ENCODE results near the gene ANKFY1.
A peak's percentile ranks its signal among the peaks of the same experiment; 100 is the strongest.

The ANKFY1 gene

DNA sequence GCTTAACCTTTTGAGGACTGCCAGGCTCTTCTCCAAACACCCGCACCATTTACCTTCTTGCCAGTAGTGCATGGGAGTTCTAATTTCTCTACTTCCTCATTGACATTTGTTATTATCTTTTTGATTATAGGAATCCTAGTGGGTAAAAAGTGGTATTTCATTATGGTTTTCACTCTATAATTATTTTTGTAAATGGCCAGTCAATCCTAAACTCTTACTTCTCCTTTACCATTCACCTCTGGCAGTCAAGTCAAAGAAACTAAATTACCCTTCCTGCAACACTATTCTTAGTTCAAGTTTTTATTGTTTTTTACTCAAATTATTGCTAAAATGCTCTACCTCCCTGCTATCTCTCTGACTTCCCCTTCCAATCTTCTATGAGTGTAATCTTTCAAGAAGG lies 29.8 kb upstream of the ANKFY1 start:
- H3K9ac ChIP-seq (ENCODE audit: low read depth in 1 of 2, low read length in 2 of 2) = no peak overlapping the region
- H3K4me3 ChIP-seq (ENCODE audit: low read length in 2 of 2) = no peak overlapping the region
- H3K4me1 ChIP-seq (ENCODE audit: control insufficient read depth in 2 of 2, insufficient read depth in 2 of 2, low read length in 2 of 2) = peaks cover 0 to 1% of the 10 kb centered on the region in 2 donors
- no peak overlapping the region for H3K27ac ChIP-seq (ENCODE audit: low read depth in 2 of 2, low read length in 2 of 2)
- no peaks in the 10 kb centered on the region for H3K27me3 ChIP-seq (ENCODE audit: control insufficient read depth in 2 of 2, insufficient read depth in 2 of 2, low read length in 2 of 2)
- peaks cover 7 to 10% of the 10 kb centered on the region in 2 donors for H3K36me3 ChIP-seq (ENCODE audit: control insufficient read depth in 2 of 2, insufficient read depth in 2 of 2, low read length in 2 of 2)
- H3K9me3 ChIP-seq (ENCODE audit: control insufficient read depth in 2 of 2, low read length in 2 of 2) = no peaks in the 10 kb centered on the region

DNA sequence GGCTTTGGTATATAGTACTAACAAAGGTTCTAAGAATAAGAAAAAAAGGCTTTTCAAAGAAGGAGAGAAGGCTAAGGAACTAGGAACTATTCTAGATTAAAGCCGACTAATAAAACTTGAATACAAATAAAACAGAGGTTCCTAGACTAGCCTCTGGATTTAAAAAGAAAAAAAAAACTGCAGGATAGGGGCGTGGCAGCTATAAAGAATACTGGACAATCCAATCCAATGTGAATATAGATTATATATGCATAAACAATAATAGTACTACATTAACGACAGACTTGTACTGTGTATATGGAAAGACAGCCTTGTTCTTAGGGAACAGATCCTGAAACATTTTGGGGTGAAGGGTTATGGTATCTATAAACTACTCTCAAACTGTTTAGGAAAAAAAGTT lies 23.9 kb upstream of the ANKFY1 start:
- Histone ChIP-seq H3K27me3 (ENCODE audit: control insufficient read depth in 2 of 2, insufficient read depth in 2 of 2, low read length in 2 of 2) (no peaks in the 10 kb centered on the region), H3K27ac (ENCODE audit: low read depth in 2 of 2, low read length in 2 of 2) (peak overlapping the region in 1 of 2 donors; percentile 55), H3K9me3 (ENCODE audit: control insufficient read depth in 2 of 2, low read length in 2 of 2) (no peaks in the 10 kb centered on the region), H3K36me3 (ENCODE audit: control insufficient read depth in 2 of 2, insufficient read depth in 2 of 2, low read length in 2 of 2) (peaks cover 0 to 8% of the 10 kb centered on the region in 2 donors), H3K4me1 (ENCODE audit: control insufficient read depth in 2 of 2, insufficient read depth in 2 of 2, low read length in 2 of 2) (peaks cover 0 to 5% of the 10 kb centered on the region in 2 donors), H3K4me3 (ENCODE audit: low read length in 2 of 2) (no peak overlapping the region), H3K9ac (ENCODE audit: low read depth in 1 of 2, low read length in 2 of 2) (no peak overlapping the region)

DNA sequence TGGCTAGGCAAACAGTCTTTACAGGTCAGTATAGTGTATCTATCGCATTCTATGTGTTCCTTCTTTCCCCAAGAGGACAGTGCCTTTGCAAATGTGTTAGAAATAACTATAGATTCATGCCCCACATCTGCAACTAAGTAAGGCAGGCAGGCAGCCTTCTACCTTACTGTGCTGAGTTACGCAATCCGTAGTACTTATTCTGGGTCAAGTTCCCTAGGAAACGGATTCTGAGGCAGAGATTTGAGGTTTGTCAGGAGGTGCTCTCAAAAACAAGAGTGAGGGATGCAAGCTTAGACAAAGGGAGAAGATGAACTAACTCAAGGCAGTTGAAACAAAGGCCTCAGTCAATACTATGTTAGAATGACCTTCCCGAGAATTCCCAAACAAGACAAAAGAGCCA lies 12.7 kb upstream of the ANKFY1 start:
- Histone ChIP-seq H3K36me3 (ENCODE audit: control insufficient read depth in 2 of 2, insufficient read depth in 2 of 2, low read length in 2 of 2) (peaks cover 12 to 28% of the 10 kb centered on the region in 2 donors), H3K4me1 (ENCODE audit: control insufficient read depth in 2 of 2, insufficient read depth in 2 of 2, low read length in 2 of 2) (no peaks in the 10 kb centered on the region), H3K27me3 (ENCODE audit: control insufficient read depth in 2 of 2, insufficient read depth in 2 of 2, low read length in 2 of 2) (no peaks in the 10 kb centered on the region), H3K27ac (ENCODE audit: low read depth in 2 of 2, low read length in 2 of 2) (no peak overlapping the region), H3K9me3 (ENCODE audit: control insufficient read depth in 2 of 2, low read length in 2 of 2) (no peaks in the 10 kb centered on the region), H3K9ac (ENCODE audit: low read depth in 1 of 2, low read length in 2 of 2) (no peak overlapping the region), H3K4me3 (ENCODE audit: low read length in 2 of 2) (no peak overlapping the region)

DNA sequence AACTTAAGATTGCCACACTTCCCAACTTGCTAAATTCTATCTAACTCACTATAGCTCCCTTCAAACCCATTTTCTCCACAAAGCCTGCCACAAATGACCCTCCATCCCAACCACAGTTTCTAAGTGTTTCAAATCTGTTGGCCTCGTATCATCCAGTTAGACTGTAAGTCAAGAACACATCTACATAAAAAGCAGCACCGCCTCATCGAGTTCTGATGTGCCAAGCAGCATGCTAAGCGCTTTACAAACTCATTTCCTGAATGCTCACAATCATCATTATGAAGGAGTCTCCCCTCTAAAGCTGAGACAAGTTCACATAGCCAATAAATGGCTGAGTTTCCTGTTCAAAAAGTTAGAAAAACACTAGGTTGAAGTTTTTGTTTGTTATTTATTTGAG lies 9.2 kb upstream of the ANKFY1 start:
- no peaks in the 10 kb centered on the region for H3K27me3 ChIP-seq (ENCODE audit: control insufficient read depth in 2 of 2, insufficient read depth in 2 of 2, low read length in 2 of 2)
- H3K27ac ChIP-seq (ENCODE audit: low read depth in 2 of 2, low read length in 2 of 2) = no peak overlapping the region
- H3K4me1 ChIP-seq (ENCODE audit: control insufficient read depth in 2 of 2, insufficient read depth in 2 of 2, low read length in 2 of 2) = no peaks in the 10 kb centered on the region
- no peak overlapping the region for H3K9ac ChIP-seq (ENCODE audit: low read depth in 1 of 2, low read length in 2 of 2)
- no peak overlapping the region for H3K4me3 ChIP-seq (ENCODE audit: low read length in 2 of 2)
- no peaks in the 10 kb centered on the region for H3K9me3 ChIP-seq (ENCODE audit: control insufficient read depth in 2 of 2, low read length in 2 of 2)
- peaks cover 20 to 29% of the 10 kb centered on the region in 2 donors for H3K36me3 ChIP-seq (ENCODE audit: control insufficient read depth in 2 of 2, insufficient read depth in 2 of 2, low read length in 2 of 2)

DNA sequence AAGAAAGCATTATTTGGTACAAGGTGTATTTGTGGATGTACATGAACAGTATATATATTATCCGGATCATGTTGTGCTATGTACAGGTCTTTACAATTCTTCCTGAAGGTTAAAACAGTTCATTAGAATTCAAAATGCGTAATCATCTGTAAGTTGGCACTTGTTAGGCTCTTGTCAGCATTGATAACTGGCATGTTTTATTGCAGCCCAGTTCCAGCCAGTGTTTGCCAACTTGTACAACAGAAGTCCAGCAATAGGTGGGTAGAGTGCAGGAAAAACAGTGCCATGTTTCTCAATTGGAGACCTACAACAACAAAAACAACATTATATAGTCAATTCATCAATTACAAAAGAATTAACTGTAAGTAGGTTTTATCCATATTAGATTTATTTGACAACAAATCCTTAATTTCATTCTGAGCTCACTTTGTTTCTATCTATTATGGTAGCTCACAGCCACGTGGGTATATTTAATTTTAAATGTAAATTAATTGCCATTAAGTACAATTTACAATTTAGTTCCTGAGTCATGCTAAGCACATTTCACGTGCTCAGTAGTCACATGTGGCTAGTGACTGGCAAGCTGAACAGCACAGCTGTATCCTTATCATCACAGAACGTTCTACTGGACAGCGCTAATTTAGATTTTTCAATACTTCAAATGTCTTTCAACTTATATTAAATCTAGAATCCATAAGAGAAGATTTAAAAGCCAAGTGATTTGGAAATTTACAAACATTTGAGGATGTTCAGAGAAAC lies 8.6 kb upstream of the ANKFY1 start:
- Histone ChIP-seq H3K27me3 (ENCODE audit: control insufficient read depth in 2 of 2, insufficient read depth in 2 of 2, low read length in 2 of 2) (no peaks in the 10 kb centered on the region), H3K9me3 (ENCODE audit: control insufficient read depth in 2 of 2, low read length in 2 of 2) (no peaks in the 10 kb centered on the region), H3K9ac (ENCODE audit: low read depth in 1 of 2, low read length in 2 of 2) (no peak overlapping the region), H3K4me1 (ENCODE audit: control insufficient read depth in 2 of 2, insufficient read depth in 2 of 2, low read length in 2 of 2) (no peaks in the 10 kb centered on the region), H3K4me3 (ENCODE audit: low read length in 2 of 2) (no peak overlapping the region), H3K27ac (ENCODE audit: low read depth in 2 of 2, low read length in 2 of 2) (no peak overlapping the region), H3K36me3 (ENCODE audit: control insufficient read depth in 2 of 2, insufficient read depth in 2 of 2, low read length in 2 of 2) (peaks cover 21 to 29% of the 10 kb centered on the region in 2 donors)

DNA sequence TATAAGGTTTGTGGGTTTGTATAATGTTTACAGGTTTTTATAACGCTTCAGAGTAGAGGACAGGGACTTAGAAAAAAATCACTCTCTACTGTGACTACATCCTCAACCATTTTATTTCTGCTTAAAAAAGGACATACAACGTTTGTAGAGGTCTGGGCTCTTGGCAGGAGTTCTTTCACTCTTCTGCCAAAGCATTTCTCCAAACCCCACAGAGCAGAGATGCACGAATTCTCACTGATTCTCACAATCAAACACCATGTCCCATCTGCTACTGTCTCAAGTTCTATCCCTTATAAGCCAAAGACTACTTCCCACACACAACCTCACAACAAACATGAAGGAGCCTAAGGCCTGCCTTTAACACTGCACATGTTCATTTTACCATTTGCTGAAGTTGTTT lies 7.0 kb upstream of the ANKFY1 start:
- no peaks in the 10 kb centered on the region for H3K9me3 ChIP-seq (ENCODE audit: control insufficient read depth in 2 of 2, low read length in 2 of 2)
- no peaks in the 10 kb centered on the region for H3K27me3 ChIP-seq (ENCODE audit: control insufficient read depth in 2 of 2, insufficient read depth in 2 of 2, low read length in 2 of 2)
- no peaks in the 10 kb centered on the region for H3K4me1 ChIP-seq (ENCODE audit: control insufficient read depth in 2 of 2, insufficient read depth in 2 of 2, low read length in 2 of 2)
- H3K4me3 ChIP-seq (ENCODE audit: low read length in 2 of 2) = no peak overlapping the region
- H3K36me3 ChIP-seq (ENCODE audit: control insufficient read depth in 2 of 2, insufficient read depth in 2 of 2, low read length in 2 of 2) = peaks cover 22 to 24% of the 10 kb centered on the region in 2 donors
- H3K9ac ChIP-seq (ENCODE audit: low read depth in 1 of 2, low read length in 2 of 2) = no peak overlapping the region
- H3K27ac ChIP-seq (ENCODE audit: low read depth in 2 of 2, low read length in 2 of 2) = no peak overlapping the region

DNA sequence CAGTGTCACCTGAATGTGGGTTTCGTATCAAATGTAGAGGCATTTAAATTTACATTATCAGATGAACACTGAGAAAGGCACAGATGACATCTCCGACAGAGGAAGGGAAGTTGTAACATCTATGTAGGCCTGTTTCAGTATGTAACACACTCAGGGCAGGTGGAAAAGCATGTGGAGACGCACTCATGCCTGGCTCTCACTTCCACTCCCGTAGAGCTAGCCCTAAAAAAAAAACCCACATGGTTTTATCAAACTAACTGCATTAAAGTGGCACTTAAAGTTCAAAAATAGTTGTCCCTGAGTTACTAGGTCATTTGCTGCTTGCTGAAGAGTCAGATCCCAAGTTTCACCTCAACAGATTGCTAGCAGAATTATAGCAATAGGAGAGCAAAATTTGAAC lies 6.1 kb upstream of the ANKFY1 start:
- Histone ChIP-seq H3K36me3 (ENCODE audit: control insufficient read depth in 2 of 2, insufficient read depth in 2 of 2, low read length in 2 of 2) (peaks cover 22 to 23% of the 10 kb centered on the region in 2 donors), H3K4me1 (ENCODE audit: control insufficient read depth in 2 of 2, insufficient read depth in 2 of 2, low read length in 2 of 2) (no peaks in the 10 kb centered on the region), H3K4me3 (ENCODE audit: low read length in 2 of 2) (no peak overlapping the region), H3K27ac (ENCODE audit: low read depth in 2 of 2, low read length in 2 of 2) (no peak overlapping the region), H3K9me3 (ENCODE audit: control insufficient read depth in 2 of 2, low read length in 2 of 2) (no peaks in the 10 kb centered on the region), H3K27me3 (ENCODE audit: control insufficient read depth in 2 of 2, insufficient read depth in 2 of 2, low read length in 2 of 2) (no peaks in the 10 kb centered on the region), H3K9ac (ENCODE audit: low read depth in 1 of 2, low read length in 2 of 2) (no peak overlapping the region)

DNA sequence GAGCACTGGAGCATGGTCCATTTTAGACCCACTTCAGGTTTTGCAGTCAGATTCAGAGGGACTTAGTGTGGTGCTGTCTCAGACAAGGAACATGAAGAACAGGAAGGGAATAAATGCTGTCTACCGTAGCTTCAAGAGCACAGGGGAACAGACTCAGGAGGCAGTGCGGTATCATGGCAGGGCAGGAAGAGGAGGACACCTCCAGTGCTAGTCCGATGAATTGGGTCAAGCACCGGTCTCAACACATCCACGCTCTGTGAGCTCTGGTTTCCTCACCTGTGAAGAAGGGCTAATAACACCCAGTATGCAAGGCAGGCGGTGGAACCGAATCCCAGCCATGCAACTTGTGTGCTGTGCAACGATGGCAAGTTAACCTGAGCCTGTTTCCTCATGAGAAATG lies 3.6 kb upstream of the ANKFY1 start:
- no peaks in the 10 kb centered on the region for H3K9me3 ChIP-seq (ENCODE audit: control insufficient read depth in 2 of 2, low read length in 2 of 2)
- peaks cover 19 to 20% of the 10 kb centered on the region in 2 donors for H3K36me3 ChIP-seq (ENCODE audit: control insufficient read depth in 2 of 2, insufficient read depth in 2 of 2, low read length in 2 of 2)
- H3K27ac ChIP-seq (ENCODE audit: low read depth in 2 of 2, low read length in 2 of 2) = no peak overlapping the region
- H3K4me3 ChIP-seq (ENCODE audit: low read length in 2 of 2) = no peak overlapping the region
- no peak overlapping the region for H3K9ac ChIP-seq (ENCODE audit: low read depth in 1 of 2, low read length in 2 of 2)
- H3K27me3 ChIP-seq (ENCODE audit: control insufficient read depth in 2 of 2, insufficient read depth in 2 of 2, low read length in 2 of 2) = no peaks in the 10 kb centered on the region
- peaks cover 9 to 14% of the 10 kb centered on the region in 2 donors for H3K4me1 ChIP-seq (ENCODE audit: control insufficient read depth in 2 of 2, insufficient read depth in 2 of 2, low read length in 2 of 2)

DNA sequence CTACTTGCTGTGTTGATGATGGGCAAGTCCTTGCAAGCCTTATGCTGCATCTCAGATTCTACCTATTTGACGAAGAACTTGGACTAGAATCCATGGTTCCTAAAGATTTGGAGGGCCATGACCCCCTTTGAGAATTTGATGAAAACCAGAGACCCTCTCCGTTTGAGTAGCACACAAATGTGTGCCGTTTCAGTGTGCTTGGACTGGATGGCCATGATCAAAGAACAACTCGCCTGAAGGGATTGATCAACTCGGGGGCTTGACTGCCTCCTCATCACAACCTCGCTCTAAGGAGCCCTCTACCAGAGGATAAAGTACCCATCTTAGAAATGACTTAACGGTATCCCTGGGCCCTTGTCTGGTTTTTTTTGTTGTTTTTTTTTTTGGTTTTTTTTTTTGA lies 2.8 kb upstream of the ANKFY1 start:
- no peak overlapping the region for H3K4me3 ChIP-seq (ENCODE audit: low read length in 2 of 2)
- H3K9ac ChIP-seq (ENCODE audit: low read depth in 1 of 2, low read length in 2 of 2) = no peak overlapping the region
- peaks cover 14 to 16% of the 10 kb centered on the region in 2 donors for H3K4me1 ChIP-seq (ENCODE audit: control insufficient read depth in 2 of 2, insufficient read depth in 2 of 2, low read length in 2 of 2)
- H3K27ac ChIP-seq (ENCODE audit: low read depth in 2 of 2, low read length in 2 of 2) = no peak overlapping the region
- H3K27me3 ChIP-seq (ENCODE audit: control insufficient read depth in 2 of 2, insufficient read depth in 2 of 2, low read length in 2 of 2) = no peaks in the 10 kb centered on the region
- no peaks in the 10 kb centered on the region for H3K9me3 ChIP-seq (ENCODE audit: control insufficient read depth in 2 of 2, low read length in 2 of 2)
- H3K36me3 ChIP-seq (ENCODE audit: control insufficient read depth in 2 of 2, insufficient read depth in 2 of 2, low read length in 2 of 2) = peaks cover 13 to 16% of the 10 kb centered on the region in 2 donors

DNA sequence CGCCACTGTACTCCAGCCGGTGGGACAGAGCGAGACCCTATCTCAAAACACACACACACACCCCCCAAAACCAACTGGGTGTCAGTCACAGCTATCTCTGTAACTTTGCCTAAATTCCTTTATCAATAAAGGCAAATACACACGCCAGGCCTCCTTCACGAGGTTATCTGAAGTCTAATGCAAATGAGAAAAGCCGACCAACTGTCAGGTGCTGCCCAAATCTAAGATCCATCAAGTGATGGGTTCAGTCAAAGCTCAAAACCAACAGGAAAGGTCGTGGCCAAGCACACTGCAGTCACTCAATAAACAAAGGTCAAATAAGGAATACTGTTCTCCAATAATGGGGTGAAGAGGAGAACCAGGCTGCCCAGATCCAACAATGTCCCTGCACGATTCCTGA lies 1.1 kb downstream of the ANKFY1 start:
- no peaks in the 10 kb centered on the region for H3K27me3 ChIP-seq (ENCODE audit: control insufficient read depth in 2 of 2, insufficient read depth in 2 of 2, low read length in 2 of 2)
- peaks cover 0 to 2% of the 10 kb centered on the region in 2 donors for H3K9me3 ChIP-seq (ENCODE audit: control insufficient read depth in 2 of 2, low read length in 2 of 2)
- peaks cover 16 to 18% of the 10 kb centered on the region in 2 donors for H3K4me1 ChIP-seq (ENCODE audit: control insufficient read depth in 2 of 2, insufficient read depth in 2 of 2, low read length in 2 of 2)
- peak overlapping the region; percentile 80 to 88 for H3K9ac ChIP-seq (ENCODE audit: low read depth in 1 of 2, low read length in 2 of 2)
- no peak overlapping the region for H3K27ac ChIP-seq (ENCODE audit: low read depth in 2 of 2, low read length in 2 of 2)
- H3K4me3 ChIP-seq (ENCODE audit: low read length in 2 of 2) = peak overlapping the region; percentile 73 to 95
- peaks cover 3 to 8% of the 10 kb centered on the region in 2 donors for H3K36me3 ChIP-seq (ENCODE audit: control insufficient read depth in 2 of 2, insufficient read depth in 2 of 2, low read length in 2 of 2)
